HepG2 (cell line): ENCODE measurements around the gene SPSB1. TPM values are rescaled to one million over a fixed set of nuclear protein-coding genes. Genes with fewer than 3 reads are reported as not detected.

Experiments
- FOSL2 ChIP-seq: sonication (generic); formaldehyde crosslinking; IDR thresholded peaks from 2 replicates; pipeline ENCODE4 v1.4.0; 2020; ENCODE audit warnings: missing genetic modification reagents
- KMT2B ChIP-seq: IDR thresholded peaks from 2 replicates; pipeline ENCODE4 v1.6.1; 2016; ENCODE audit warnings: missing genetic modification reagents, missing compliant biosample characterization
- ONECUT2 ChIP-seq: sonication (generic); formaldehyde crosslinking; IDR thresholded peaks from 2 replicates; pipeline ENCODE4 v1.4.0; 2020; ENCODE audit warnings: missing genetic modification reagents
- PRDM15 ChIP-seq: sonication (generic); formaldehyde crosslinking; IDR thresholded peaks from 2 replicates; pipeline ENCODE4 v1.4.0; 2020; ENCODE audit warnings: missing genetic modification reagents
- PRMT3 ChIP-seq: sonication (generic); formaldehyde crosslinking; IDR thresholded peaks from 2 replicates; pipeline ENCODE4 v1.8.1; 2022; ENCODE audit warnings: low read depth, mild to moderate bottlenecking, moderate library complexity, missing genetic modification reagents, borderline replicate concordance
- RXRA ChIP-seq: sonication (generic); formaldehyde crosslinking; IDR thresholded peaks from 2 replicates; pipeline ENCODE4 v1.5.1; 2020; ENCODE audit warnings: missing genetic modification reagents
- RXRB ChIP-seq: IDR thresholded peaks from 2 replicates; pipeline ENCODE4 v1.6.1; 2016; ENCODE audit warnings: borderline replicate concordance, missing genetic modification reagents, missing compliant biosample characterization
- XBP1 ChIP-seq: sonication (generic); formaldehyde crosslinking; IDR thresholded peaks from 2 replicates; pipeline ENCODE4 v1.5.0; 2020; ENCODE audit warnings: missing genetic modification reagents
- ZNF121 ChIP-seq: sonication (generic); formaldehyde crosslinking; IDR thresholded peaks from 2 replicates; pipeline ENCODE4 v1.5.0; 2020; ENCODE audit warnings: mild to moderate bottlenecking, missing genetic modification reagents
- ZNF280D ChIP-seq: sonication (generic); formaldehyde crosslinking; IDR thresholded peaks from 2 replicates; pipeline ENCODE4 v1.5.1; 2020; ENCODE audit warnings: mild to moderate bottlenecking, missing genetic modification reagents
- ZNF646 ChIP-seq: sonication (generic); formaldehyde crosslinking; IDR thresholded peaks from 2 replicates; pipeline ENCODE4 v1.9.0; 2021; ENCODE audit warnings: mild to moderate bottlenecking, missing genetic modification reagents
- ZNF704 ChIP-seq: sonication (generic); formaldehyde crosslinking; IDR thresholded peaks from 2 replicates; pipeline ENCODE4 v1.8.1; 2023; ENCODE audit warnings: mild to moderate bottlenecking, inconsistent platforms, moderate library complexity, missing genetic modification reagents, borderline replicate concordance
- ZSCAN22 ChIP-seq: sonication (generic); formaldehyde crosslinking; IDR thresholded peaks from 2 replicates; pipeline ENCODE4 v1.4.0; 2020; ENCODE audit warnings: mild to moderate bottlenecking, missing genetic modification reagents
- polyA plus RNA-seq, 8 experiments: library from polyadenylated mRNA; depleted of rRNA in 3 of 8; stranded (reverse) in 7 of 8; unstranded in 1 of 8; fragments of >200 nt; fragmentation: Illumina TruSeq in 4 of 8; extraction: Trizol in 4 of 8; gene quantifications; 2 replicates each; pipeline versions ENCODE4 v1.2.1 to v1.2.3, GENCODE V29; 2011 to 2016; ENCODE audit warnings: low read depth in 4 of 8, missing spikeins in 1 of 8, mixed read lengths in 1 of 8; ENCODE audit not compliant: insufficient read depth in 1 of 8
- total RNA-seq, 5 experiments: library from RNA; depleted of rRNA; stranded (reverse); fragments of >200 nt; fragmentation: Illumina TruSeq; extraction: Trizol; gene quantifications; 2 replicates each; pipeline ENCODE4 v1.2.3, GENCODE V29; 2016; ENCODE audit warnings: low read depth in 1 of 5

The SPSB1 gene
- total and polyA plus RNA-seq, 2 of the 13 experiments (the other 11 are each of a cell fraction or from before 2014, with no cell fraction given) = 5.0 to 8.0 TPM

GRCh38 chr1:9413071-9413876 lies 120.6 kb downstream of the SPSB1 start (continued):
- no peak for TF ChIP-seq PRDM15 (CRISPR knock-in tag)
- TF ChIP-seq ZNF646 (CRISPR knock-in tag) = peak; percentile 38; the same call in 1 of the 2 replicates
- no peak for TF ChIP-seq PRMT3
- no peak for TF ChIP-seq XBP1 (CRISPR knock-in tag)
- TF ChIP-seq ZNF280D (CRISPR knock-in tag) = no peak
- TF ChIP-seq ZNF704 (CRISPR knock-in tag) = no peak
- TF ChIP-seq ZSCAN22 = no peak
- peak; percentile 60 for TF ChIP-seq RXRB (CRISPR knock-in tag)
- no peak for TF ChIP-seq ONECUT2 (CRISPR knock-in tag)
- TF ChIP-seq RXRA (CRISPR knock-in tag) = peak; percentile 43; the same call in 1 of the 2 replicates
- TF ChIP-seq KMT2B = no peak
- TF ChIP-seq FOSL2 = no peak
- peak; percentile 87 for TF ChIP-seq ZNF121 (CRISPR knock-in tag)
